ENCODE data around the gene TXNRD2.

Gene TXNRD2

GRCh38 chr22:19855504-19856409 is 85.9 kb downstream of the TXNRD2 start:
- peak; percentile 45 for DNase-seq

- DNase-seq, result peak; percentile 87
Measured at GRCh38 chr22:19854778-19855503, 86.7 kb downstream of the TXNRD2 start, which contains the start of the genes GNB1L and RTL10. Gene GNB1L, minus strand, starts transcription at chr22:19854874. Its CDS starts 33,519 bp downstream, at chr22:19821355. Gene RTL10, minus strand, starts transcription at chr22:19854874. Its CDS starts 2,613 bp downstream, at chr22:19852261.

- no peak for DNase-seq
Measured at GRCh38 chr22:19853879-19854777, 87.5 kb downstream of the TXNRD2 start.

GRCh38 chr22:19853058-19853878 is 88.3 kb downstream of the TXNRD2 start:
- DNase-seq, result no peak

- no peak for DNase-seq
Measured at GRCh38 chr22:19852177-19852781, 89.3 kb downstream of the TXNRD2 start.

GRCh38 chr22:19851291-19852176 is 90.1 kb downstream of the TXNRD2 start:
- DNase-seq, result no peak

GRCh38 chr22:19850763-19851109 is 90.9 kb downstream of the TXNRD2 start:
- DNase-seq, result no peak

GRCh38 chr22:19849835-19850762 is 91.5 kb downstream of the TXNRD2 start:
- no peak for DNase-seq

GRCh38 chr22:19848298-19849224 is 93.1 kb downstream of the TXNRD2 start:
- DNase-seq, result peak; percentile 20

- no peak for DNase-seq
Measured at GRCh38 chr22:19847345-19847632, 94.3 kb downstream of the TXNRD2 start.

- no peak for DNase-seq
Measured at GRCh38 chr22:19846620-19847344, 94.8 kb downstream of the TXNRD2 start.

- DNase-seq, result no peak
Measured at GRCh38 chr22:19845054-19845722, 96.4 kb downstream of the TXNRD2 start.

- no peak for DNase-seq
Measured at GRCh38 chr22:19844377-19845053, 97.1 kb downstream of the TXNRD2 start.

- no peak for DNase-seq
Measured at GRCh38 chr22:19843857-19844376, 97.7 kb downstream of the TXNRD2 start.

- no peak for DNase-seq
Measured at GRCh38 chr22:19843107-19843856, 98.3 kb downstream of the TXNRD2 start.

Data from NCI-H510A treated with DMSO at 0.1 percent for 48 hours (cell line).